Pericardium fibroblast (primary cell): ENCODE data around the gene KCNIP4. TPM values are rescaled to one million over a fixed set of nuclear protein-coding genes. Genes with fewer than 3 reads are reported as not detected.

Experiments
- total RNA-seq: library from RNA; depleted of rRNA; stranded (reverse); fragments of >200 nt; gene quantifications from 2 replicates; pipeline ENCODE4 v1.2.3, GENCODE V29; 2015

Gene KCNIP4
- total RNA-seq, result not detected in 2 replicates

DNA sequence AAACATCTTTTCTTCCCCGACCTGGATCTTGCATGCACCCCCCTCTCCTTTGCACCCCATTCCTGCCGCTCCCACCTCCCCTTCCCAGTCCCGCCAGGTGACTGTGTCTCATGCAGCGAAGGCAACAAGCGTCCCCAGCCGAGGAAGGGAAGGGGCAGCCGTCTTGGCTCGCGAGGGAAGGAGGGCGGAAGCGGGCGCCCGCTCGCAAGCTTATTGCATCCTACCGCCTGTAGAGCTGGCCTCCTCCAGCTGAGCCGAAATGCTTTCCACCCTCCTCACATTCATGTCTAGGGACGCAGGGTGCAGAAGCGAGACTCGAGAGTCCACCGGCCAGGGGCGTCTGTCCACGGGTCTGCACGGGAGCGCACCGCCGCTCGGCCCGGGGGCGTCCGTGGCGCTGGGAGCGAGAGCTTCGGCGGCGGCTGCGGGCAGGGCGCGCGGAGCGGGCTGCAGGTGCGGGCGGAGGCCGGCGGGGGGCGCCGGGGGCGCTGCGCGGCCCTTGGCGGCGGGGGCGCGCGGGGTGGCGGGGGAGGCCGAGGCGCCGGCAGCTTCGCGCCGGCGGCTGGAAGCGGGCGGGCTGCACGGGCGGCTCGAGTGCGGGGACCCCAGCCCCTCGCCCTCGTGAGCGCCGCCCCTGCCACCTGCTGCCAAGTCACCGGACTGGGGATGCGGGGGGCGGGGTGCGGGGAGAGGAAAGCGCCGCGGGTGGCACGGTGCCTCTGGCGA is at the start of gene KCNIP4:
Gene KCNIP4, minus strand, starts transcription at position 426 of the 726 bp plus-strand sequence.

DNA sequence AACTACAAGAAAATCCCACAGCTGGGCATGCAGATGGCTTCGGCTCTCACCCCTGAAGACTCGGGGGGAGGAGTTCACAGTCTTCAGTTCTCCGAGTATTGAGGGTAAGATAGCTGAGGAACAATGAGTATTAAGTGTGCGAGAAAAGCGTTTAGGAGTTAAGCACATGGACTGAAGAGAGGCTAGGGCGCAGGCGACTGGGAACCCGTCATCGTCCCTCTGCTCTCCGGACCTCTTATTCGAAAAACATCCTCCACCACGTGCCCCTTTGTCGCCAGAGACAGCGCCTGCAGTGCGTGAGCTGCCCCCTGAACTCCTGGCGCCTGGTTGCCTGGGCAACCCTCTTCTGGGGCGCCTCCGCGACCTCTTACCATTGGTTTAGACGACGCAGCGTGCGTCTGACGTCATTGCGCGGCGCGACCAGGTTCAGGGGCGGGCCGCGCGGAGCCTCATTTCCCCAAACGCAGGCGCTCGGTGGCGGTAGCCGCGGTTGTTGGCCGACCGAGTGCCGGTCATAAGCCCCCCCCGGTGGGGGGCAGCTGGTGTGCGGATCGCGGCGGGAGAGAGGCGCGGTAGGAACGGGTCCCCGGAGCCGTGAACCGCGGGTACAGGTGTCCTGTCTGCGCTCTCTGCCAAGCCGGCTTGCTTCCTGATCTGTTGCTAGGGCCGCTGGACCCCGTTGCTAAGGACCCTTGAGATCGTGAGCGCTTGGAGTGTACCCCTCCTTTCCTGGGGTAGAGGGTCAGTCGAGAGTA is 1248.4 kb downstream of the KCNIP4 start, which contains the start of gene PACRGL:
Gene PACRGL, plus strand, starts transcription at position 452 of the 755 bp plus-strand sequence. CDS start 4,024 bp downstream, outside the sequence.

